Osteocyte (in vitro differentiated cells): ENCODE results near the gene TNS1. TPM values are rescaled to one million over a fixed set of nuclear protein-coding genes. Genes with fewer than 3 reads are reported as not detected.

Experiments
- DNase-seq: peaks from one replicate; pipeline ENCODE4 v3.0.0; 2021; ENCODE audit warnings: mixed read lengths; ENCODE audit not compliant: unreplicated experiment; ENCODE audit errors: extremely low spot score
- H3K27ac Mint-ChIP-seq: one replicate; pipeline ENCODE4 v1.8.0; 2021; ENCODE audit warnings: mild to moderate bottlenecking, mixed read lengths; ENCODE audit not compliant: unreplicated experiment
- H3K27me3 Mint-ChIP-seq: one replicate; pipeline ENCODE4 v1.8.0; 2021; ENCODE audit warnings: mixed read lengths; ENCODE audit not compliant: unreplicated experiment
- H3K36me3 Mint-ChIP-seq: one replicate; pipeline ENCODE4 v1.8.0; 2021; ENCODE audit warnings: mixed read lengths; ENCODE audit not compliant: unreplicated experiment
- H3K4me1 Mint-ChIP-seq: one replicate; pipeline ENCODE4 v1.8.0; 2021; ENCODE audit warnings: mixed read lengths; ENCODE audit not compliant: unreplicated experiment
- H3K4me3 Mint-ChIP-seq: one replicate; pipeline ENCODE4 v1.8.0; 2021; ENCODE audit warnings: mild to moderate bottlenecking, moderate library complexity, mixed read lengths; ENCODE audit not compliant: unreplicated experiment
- H3K9me3 Mint-ChIP-seq: one replicate; pipeline ENCODE4 v1.8.0; 2021; ENCODE audit warnings: mixed read lengths; ENCODE audit not compliant: unreplicated experiment
- total RNA-seq: library from RNA; stranded (reverse); gene quantifications from 2 replicates; pipeline ENCODE4 v1.2.1, GENCODE V29; 2021
- TF ChIP-seq, protein P1 (sequence below): fragments of 200-600 bp; sonication (generic); IDR thresholded peaks from 2 replicates; pipeline ENCODE4 v1.5.0; 2021; ENCODE audit warnings: antibody characterized with exemption, mild to moderate bottlenecking, moderate library complexity

TNS1 gene
- total RNA-seq, 1 donor from 2014 or later: 80.8 TPM

DNA sequence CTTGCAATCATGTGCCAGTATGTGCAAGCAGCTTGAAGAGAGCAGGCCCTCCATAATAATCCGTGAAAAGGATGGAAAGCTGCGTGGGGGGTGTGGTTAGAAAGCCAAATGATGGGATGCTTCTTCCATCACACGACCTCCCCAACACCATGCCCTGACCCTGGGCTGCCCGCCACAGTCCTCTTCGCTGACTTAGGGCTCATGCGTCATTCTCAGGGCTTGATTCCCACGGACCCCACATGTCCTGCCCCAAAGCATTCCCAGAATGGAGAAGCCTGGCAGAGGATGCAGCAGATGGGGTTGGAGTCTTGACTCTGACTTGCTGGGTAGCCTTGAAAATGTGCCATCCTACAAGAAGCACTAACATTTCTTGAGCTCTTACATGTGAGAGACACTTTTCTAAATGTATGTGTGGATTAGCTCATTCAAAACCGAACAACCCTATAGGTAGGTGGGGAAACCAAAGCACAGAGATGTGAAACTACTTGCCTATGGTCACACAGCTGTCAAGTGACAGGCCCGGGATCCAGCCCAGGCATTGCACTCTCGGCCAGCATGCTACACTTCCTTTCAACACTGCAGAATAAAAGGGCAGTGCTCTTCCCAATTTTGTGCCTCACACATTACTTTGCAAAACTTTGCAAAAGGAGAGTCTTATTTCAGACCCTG lies 3.7 kb downstream of the TNS1 start:
- H3K27me3 Mint-ChIP-seq: no peaks in the 10 kb centered on the region
- peaks cover 87% of the 10 kb centered on the region for H3K4me1 Mint-ChIP-seq
- TF ChIP-seq, protein P1, sequence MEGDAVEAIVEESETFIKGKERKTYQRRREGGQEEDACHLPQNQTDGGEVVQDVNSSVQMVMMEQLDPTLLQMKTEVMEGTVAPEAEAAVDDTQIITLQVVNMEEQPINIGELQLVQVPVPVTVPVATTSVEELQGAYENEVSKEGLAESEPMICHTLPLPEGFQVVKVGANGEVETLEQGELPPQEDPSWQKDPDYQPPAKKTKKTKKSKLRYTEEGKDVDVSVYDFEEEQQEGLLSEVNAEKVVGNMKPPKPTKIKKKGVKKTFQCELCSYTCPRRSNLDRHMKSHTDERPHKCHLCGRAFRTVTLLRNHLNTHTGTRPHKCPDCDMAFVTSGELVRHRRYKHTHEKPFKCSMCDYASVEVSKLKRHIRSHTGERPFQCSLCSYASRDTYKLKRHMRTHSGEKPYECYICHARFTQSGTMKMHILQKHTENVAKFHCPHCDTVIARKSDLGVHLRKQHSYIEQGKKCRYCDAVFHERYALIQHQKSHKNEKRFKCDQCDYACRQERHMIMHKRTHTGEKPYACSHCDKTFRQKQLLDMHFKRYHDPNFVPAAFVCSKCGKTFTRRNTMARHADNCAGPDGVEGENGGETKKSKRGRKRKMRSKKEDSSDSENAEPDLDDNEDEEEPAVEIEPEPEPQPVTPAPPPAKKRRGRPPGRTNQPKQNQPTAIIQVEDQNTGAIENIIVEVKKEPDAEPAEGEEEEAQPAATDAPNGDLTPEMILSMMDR: no peak
- no peaks in the 10 kb centered on the region for H3K9me3 Mint-ChIP-seq
- H3K4me3 Mint-ChIP-seq: peak overlapping the region; percentile 14
- peak overlapping the region; percentile 1 for H3K27ac Mint-ChIP-seq
- no peaks in the 10 kb centered on the region for H3K36me3 Mint-ChIP-seq
- DNase-seq: no peak

DNA sequence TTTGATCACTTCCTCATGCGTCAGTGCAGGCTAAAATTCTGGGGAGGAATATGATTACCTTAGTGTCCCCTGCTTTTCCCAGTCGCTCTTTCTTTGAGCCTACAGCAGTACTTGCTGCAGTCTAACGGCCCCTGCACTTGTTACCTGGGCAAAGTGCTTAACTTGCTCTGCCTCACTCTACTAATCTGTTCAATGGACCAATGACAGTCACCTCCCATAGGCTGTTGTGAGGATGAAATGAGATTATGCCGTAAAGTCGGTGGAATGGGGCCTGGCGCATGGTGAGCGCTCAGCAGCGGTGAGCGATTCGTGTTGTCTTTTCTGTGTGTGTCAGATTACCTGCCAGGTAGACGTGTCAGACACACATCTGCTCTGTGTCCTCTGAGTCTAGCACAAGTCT lies 5.3 kb downstream of the TNS1 start:
- TF ChIP-seq, protein P1: no peak
- no peaks in the 10 kb centered on the region for H3K27me3 Mint-ChIP-seq
- no peak for DNase-seq
- peaks cover 4% of the 10 kb centered on the region for H3K36me3 Mint-ChIP-seq
- H3K9me3 Mint-ChIP-seq: no peaks in the 10 kb centered on the region
- H3K4me3 Mint-ChIP-seq: no peak overlapping the region
- peak overlapping the region; percentile 87 for H3K27ac Mint-ChIP-seq
- H3K4me1 Mint-ChIP-seq: peaks cover 82% of the 10 kb centered on the region

GRCh38 chr2:217996361-217996760 lies 6.4 kb downstream of the TNS1 start:
- DNase-seq: no peak
- TF ChIP-seq, protein P1: no peak
- H3K9me3 Mint-ChIP-seq: no peaks in the 10 kb centered on the region
- peaks cover 74% of the 10 kb centered on the region for H3K4me1 Mint-ChIP-seq
- H3K4me3 Mint-ChIP-seq: peak overlapping the region; percentile 50
- peak overlapping the region; percentile 87 for H3K27ac Mint-ChIP-seq
- peaks cover 6% of the 10 kb centered on the region for H3K36me3 Mint-ChIP-seq
- no peaks in the 10 kb centered on the region for H3K27me3 Mint-ChIP-seq

DNA sequence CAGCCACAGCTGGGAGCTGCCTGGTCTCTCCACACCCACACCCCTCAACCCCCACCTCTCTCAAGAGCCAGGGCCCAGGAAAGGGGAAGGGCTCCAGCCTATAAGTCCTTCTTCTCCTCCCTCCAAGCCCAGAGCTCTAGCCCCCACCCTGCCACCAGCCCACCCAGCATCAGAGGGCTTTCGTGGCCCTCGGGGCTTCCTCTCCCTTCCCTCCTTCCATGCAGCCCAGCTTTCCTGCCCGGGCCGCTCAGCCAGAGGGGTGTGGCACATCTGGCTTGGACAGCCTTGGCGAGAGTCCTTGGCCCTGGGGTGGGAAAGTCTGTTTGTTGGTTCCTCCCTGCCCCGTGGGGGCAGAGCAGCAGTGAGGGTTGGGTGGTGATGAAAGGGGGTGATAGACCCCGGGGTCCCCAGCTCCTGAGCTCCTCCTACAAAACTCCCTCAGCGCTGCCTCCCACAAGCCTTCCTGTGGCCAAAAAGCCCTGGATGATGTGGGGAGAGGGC lies 7.0 kb downstream of the TNS1 start:
- Mint-ChIP-seq H3K36me3 (peaks cover 6% of the 10 kb centered on the region), H3K27me3 (no peaks in the 10 kb centered on the region), H3K4me1 (peaks cover 69% of the 10 kb centered on the region), H3K4me3 (no peak overlapping the region), H3K27ac (peak overlapping the region; percentile 87), H3K9me3 (no peaks in the 10 kb centered on the region)
- TF ChIP-seq, protein P1: no peak
- DNase-seq: no peak

GRCh38 chr2:217994776-217995274 lies 8.0 kb downstream of the TNS1 start:
- Mint-ChIP-seq H3K4me3 (peak overlapping the region; percentile 7), H3K27ac (peak overlapping the region; percentile 87), H3K9me3 (no peaks in the 10 kb centered on the region), H3K36me3 (peaks cover 6% of the 10 kb centered on the region), H3K4me1 (peaks cover 60% of the 10 kb centered on the region), H3K27me3 (no peaks in the 10 kb centered on the region)
- DNase-seq: no peak
- TF ChIP-seq, protein P1: no peak
